Adrenal gland (tissue), 5 donors: ENCODE results near the gene SERPING1.

Experiments
- POLR2A ChIP-seq, 2 donors: fragments of 450-650 bp; IDR thresholded peaks; one replicate each; pipeline ENCODE4 v1.6.1; 2017; ENCODE audit warnings: antibody characterized with exemption in 2 of 2, mild to moderate bottlenecking in 2 of 2, moderate library complexity in 1 of 2
- TF ChIP-seq, protein P1 (sequence below), 6 experiments: fragments of 450-650 bp in 4 of 6; fragments of 200-600 bp in 2 of 6; sonication (generic) in 1 of 6; IDR thresholded peaks; 1 replicate in 5 of 6; 2 replicates in 1 of 6; pipeline versions ENCODE4 v1.5.1 to v1.8.0; 2016 to 2021; ENCODE audit warnings: antibody characterized with exemption in 6 of 6, mild to moderate bottlenecking in 2 of 6, moderate library complexity in 1 of 6
- donor health status: DM: no; HTN: no; CAD: no.

DNA sequence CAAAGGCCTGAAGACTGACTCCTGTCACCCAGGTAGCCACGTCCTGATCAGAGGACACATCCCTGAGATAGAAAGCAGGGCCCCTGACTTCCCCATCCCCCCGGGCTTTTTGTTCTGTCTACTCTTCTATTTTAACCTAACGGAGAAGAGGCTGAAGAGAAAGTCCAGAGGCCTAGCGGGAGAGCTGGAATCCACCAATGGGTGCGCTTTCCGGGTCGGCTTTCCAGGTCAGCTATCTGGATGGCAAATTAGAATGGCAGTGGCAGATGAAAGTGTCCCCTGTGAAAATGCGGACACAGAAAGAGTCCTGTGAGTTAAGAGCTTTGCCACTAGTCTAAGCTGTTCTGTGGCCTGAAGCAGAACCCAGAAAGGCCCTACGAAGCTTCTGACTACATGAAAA, 13.1 kb upstream of the SERPING1 start:
- TF ChIP-seq, protein P1, sequence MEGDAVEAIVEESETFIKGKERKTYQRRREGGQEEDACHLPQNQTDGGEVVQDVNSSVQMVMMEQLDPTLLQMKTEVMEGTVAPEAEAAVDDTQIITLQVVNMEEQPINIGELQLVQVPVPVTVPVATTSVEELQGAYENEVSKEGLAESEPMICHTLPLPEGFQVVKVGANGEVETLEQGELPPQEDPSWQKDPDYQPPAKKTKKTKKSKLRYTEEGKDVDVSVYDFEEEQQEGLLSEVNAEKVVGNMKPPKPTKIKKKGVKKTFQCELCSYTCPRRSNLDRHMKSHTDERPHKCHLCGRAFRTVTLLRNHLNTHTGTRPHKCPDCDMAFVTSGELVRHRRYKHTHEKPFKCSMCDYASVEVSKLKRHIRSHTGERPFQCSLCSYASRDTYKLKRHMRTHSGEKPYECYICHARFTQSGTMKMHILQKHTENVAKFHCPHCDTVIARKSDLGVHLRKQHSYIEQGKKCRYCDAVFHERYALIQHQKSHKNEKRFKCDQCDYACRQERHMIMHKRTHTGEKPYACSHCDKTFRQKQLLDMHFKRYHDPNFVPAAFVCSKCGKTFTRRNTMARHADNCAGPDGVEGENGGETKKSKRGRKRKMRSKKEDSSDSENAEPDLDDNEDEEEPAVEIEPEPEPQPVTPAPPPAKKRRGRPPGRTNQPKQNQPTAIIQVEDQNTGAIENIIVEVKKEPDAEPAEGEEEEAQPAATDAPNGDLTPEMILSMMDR (IDR thresholded peaks at IDR 0.05), result no peak
- no peak for TF ChIP-seq POLR2A (IDR thresholded peaks at IDR 0.05)
